Astrocyte of the cerebellum (primary cell): ENCODE results near the gene FIP1L1.

Source experiments
- DNase-seq: peaks from one replicate; pipeline ENCODE4 v3.0.0-alpha.2; 2011; ENCODE audit warnings: low read depth
- H3K4me3 ChIP-seq: 2 replicates; pipeline ENCODE4 v1.5.1; 2011; ENCODE audit warnings: mild to moderate bottlenecking, low read depth, low read length, moderate library complexity
- CTCF ChIP-seq: IDR thresholded peaks from 2 replicates; pipeline ENCODE4 v1.5.1; 2012; ENCODE audit warnings: low read length, low read depth, moderate library complexity, mild to moderate bottlenecking; ENCODE audit errors: missing control alignments
- in situ Hi-C: cut with HindIII; loops from 2 replicates; pipeline ENCODE4 v1.10.0; 2017; ENCODE audit warnings: low sequenced_read_pairs

The FIP1L1 gene

GRCh38 chr4:53427366-53427765 is 49.9 kb downstream of the FIP1L1 start:
- TF ChIP-seq CTCF: no peak
- DNase-seq: no peak
- H3K4me3 ChIP-seq: no peak overlapping the region
- in situ Hi-C loops: no loop called here

DNA sequence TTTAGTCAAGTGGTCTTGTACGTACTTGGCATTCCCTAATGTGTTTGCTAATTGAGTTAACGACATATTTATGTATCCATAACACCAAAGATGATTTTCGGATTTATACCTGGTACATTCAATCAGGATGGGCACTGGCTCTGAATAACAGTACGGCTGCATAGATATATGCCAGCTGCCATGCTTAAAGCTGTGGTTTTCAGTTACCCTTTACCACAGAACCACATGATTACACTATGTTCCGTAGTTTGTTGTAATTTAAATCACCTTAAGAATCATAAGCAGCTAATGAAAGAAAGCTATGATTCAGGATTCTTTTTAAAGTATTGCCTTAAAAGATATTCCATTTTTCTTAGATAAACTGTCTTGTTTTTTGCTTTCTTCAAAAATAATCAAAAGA is 53.6 kb downstream of the FIP1L1 start:
- DNase-seq: no peak
- TF ChIP-seq CTCF: no peak
- in situ Hi-C loops: no loop called here
- H3K4me3 ChIP-seq: no peak overlapping the region

- in situ Hi-C loops: no loop called here
Observed at GRCh38 chr4:53432528-53433424, 55.3 kb downstream of the FIP1L1 start.

GRCh38 chr4:53436251-53436650 is 58.8 kb downstream of the FIP1L1 start:
- no peak for DNase-seq
- H3K4me3 ChIP-seq: no peak overlapping the region
- in situ Hi-C loops: loop anchor here (5.0 kb wide), 1 partner anchor 49 kb away; no protein-coding TSS in a partner anchor
- TF ChIP-seq CTCF: no peak

More at GRCh38 chr4:53432528-53433424, 55.3 kb downstream of the FIP1L1 start:
- DNase-seq: no peak
- H3K4me3 ChIP-seq: no peak overlapping the region
- TF ChIP-seq CTCF: no peak

DNA sequence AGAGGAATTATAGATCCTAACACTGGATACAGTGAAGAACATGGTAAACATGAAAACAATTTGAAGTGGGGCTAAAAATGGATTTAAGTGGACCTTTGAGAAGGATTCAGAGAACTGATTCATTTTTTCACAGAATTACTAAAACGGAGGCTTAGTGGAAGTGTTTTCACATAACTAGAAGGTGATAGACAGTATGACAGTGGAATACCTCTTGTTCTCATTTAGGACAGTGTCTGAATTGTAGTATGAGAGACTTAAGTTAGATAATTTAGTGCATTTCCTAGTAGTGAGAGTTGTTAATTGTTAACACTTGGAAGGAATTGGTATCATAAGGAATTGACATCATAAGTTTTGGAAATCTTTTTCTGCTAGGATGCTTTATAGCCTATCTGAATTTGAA is 64.1 kb downstream of the FIP1L1 start:
- no peak for TF ChIP-seq CTCF
- no peak for DNase-seq
- no peak overlapping the region for H3K4me3 ChIP-seq
- in situ Hi-C loops: no loop called here

- H3K4me3 ChIP-seq: no peak overlapping the region
- in situ Hi-C loops: no loop called here
Observed at GRCh38 chr4:53444954-53445353, 67.5 kb downstream of the FIP1L1 start.

More at GRCh38 chr4:53444954-53445353, 67.5 kb downstream of the FIP1L1 start:
- no peak for TF ChIP-seq CTCF
- DNase-seq: no peak
